PC-3 (cell line): ENCODE measurements around the gene ERVK3-1. TPM values are rescaled to one million over a fixed set of nuclear protein-coding genes. Genes with fewer than 3 reads are reported as not detected.

ENCODE experiments used
- ATAC-seq: fragments of 200-7000 bp; cut with Tn5 transposase; 2 replicates; pipeline ENCODE4 v1.9.1; 2020; ENCODE audit warnings: mild to moderate bottlenecking, moderate library complexity
- BruUV-seq: library from RNA; stranded (reverse); fragments of 400-500 nt; replicated peaks from 2 replicates; lab custom pipeline; 2021; lab: Mats Ljungman, UMichigan
- CTCF ChIA-PET: fragments of 300-600 bp; sonication (Branson Sonifier 250); formaldehyde crosslinking; loops from one replicate; lab custom pipeline; 2022; ENCODE audit warnings: antibody characterized with exemption; lab: Charles Lee
- POLR2A ChIA-PET: fragments of 300-600 bp; sonication (Branson Sonifier 250); formaldehyde crosslinking; loops from one replicate; lab custom pipeline; 2022; ENCODE audit warnings: antibody characterized with exemption; ENCODE audit not compliant: unreplicated experiment; lab: Charles Lee
- DNase-seq: peaks from one replicate; pipeline ENCODE4 v3.0.0-alpha.2; 2015
- H2AFZ ChIP-seq: fragments of 300-600 bp; sonication (generic); 2 replicates; pipeline ENCODE4 v1.6.0; 2016; ENCODE audit warnings: antibody characterized with exemption, low read length
- H3F3A ChIP-seq: fragments of 300-600 bp; sonication (generic); one replicate; pipeline ENCODE4 v1.6.0; 2017; ENCODE audit warnings: antibody characterized with exemption, low read length, control low read depth, mild to moderate bottlenecking; ENCODE audit not compliant: unreplicated experiment
- H3K27ac ChIP-seq: fragments of 300-600 bp; sonication (generic); 2 replicates; pipeline ENCODE4 v1.5.1; 2016; ENCODE audit warnings: mild to moderate bottlenecking, low read length
- H3K27me3 ChIP-seq: fragments of 300-600 bp; sonication (generic); 2 replicates; pipeline ENCODE4 v1.6.1; 2016; ENCODE audit warnings: low read length, mixed read lengths
- H3K36me3 ChIP-seq: fragments of 300-600 bp; sonication (generic); 2 replicates; pipeline ENCODE4 v1.6.1; 2016; ENCODE audit warnings: low read depth, mixed run types, low read length, mixed read lengths
- H3K4me1 ChIP-seq: fragments of 300-600 bp; sonication (generic); 2 replicates; pipeline ENCODE4 v1.5.1; 2016; ENCODE audit warnings: low read length; ENCODE audit not compliant: insufficient read depth
- H3K4me2 ChIP-seq: fragments of 300-600 bp; sonication (generic); 2 replicates; pipeline ENCODE4 v1.6.0; 2016; ENCODE audit warnings: low read length
- H3K4me3 ChIP-seq: fragments of 300-600 bp; sonication (generic); 2 replicates; pipeline ENCODE4 v1.5.1; 2016; ENCODE audit warnings: mild to moderate bottlenecking, low read length, mixed read lengths
- H3K79me2 ChIP-seq: fragments of 300-600 bp; sonication (generic); 2 replicates; pipeline ENCODE4 v1.6.1; 2017; ENCODE audit warnings: low read length, mixed read lengths
- H3K9ac ChIP-seq: fragments of 300-600 bp; sonication (generic); 2 replicates; pipeline ENCODE4 v1.6.0; 2016; ENCODE audit warnings: mild to moderate bottlenecking, low read length
- H3K9me2 ChIP-seq: fragments of 300-600 bp; sonication (generic); replicated peaks from 2 replicates; pipeline ENCODE4 v1.6.1; 2016; ENCODE audit warnings: mixed run types, low read length, mixed read lengths
- H3K9me3 ChIP-seq: fragments of 300-600 bp; sonication (generic); 2 replicates; pipeline ENCODE4 v1.6.1; 2016; ENCODE audit warnings: low read length, mixed read lengths
- H4K20me1 ChIP-seq: fragments of 300-600 bp; sonication (generic); 2 replicates; pipeline ENCODE4 v1.6.1; 2016; ENCODE audit warnings: low read length, mixed read lengths
- EZH2 ChIP-seq: fragments of 300-600 bp; sonication (generic); IDR thresholded peaks from one replicate; pipeline ENCODE4 v1.6.1; 2017; ENCODE audit warnings: antibody characterized with exemption, mild to moderate bottlenecking, low read length; ENCODE audit not compliant: unreplicated experiment
- EZH2phosphoT487 ChIP-seq: fragments of 300-600 bp; sonication (generic); IDR thresholded peaks from 2 replicates; pipeline ENCODE4 v1.6.1; 2018; ENCODE audit warnings: mild to moderate bottlenecking, antibody characterized with exemption, low read length, borderline replicate concordance
- intact Hi-C: fragments of 100-400 bp; cut with micrococcal nuclease; formaldehyde crosslinking; loops from 2 replicates; pipeline ENCODE4 v1.9.0; 2023
- total RNA-seq: library from RNA; depleted of rRNA; stranded (reverse); fragments of >200 nt; gene quantifications from 2 replicates; pipeline ENCODE4 v1.2.3, GENCODE V29; 2014
- TF ChIP-seq, protein P1 (sequence below): fragments of 300-600 bp; sonication (generic); conservative IDR thresholded peaks from 2 replicates; pipeline ENCODE4 v1.5.1; 2017; ENCODE audit warnings: antibody characterized with exemption, low read depth, mild to moderate bottlenecking, low read length

The ERVK3-1 gene
- total RNA-seq, 1 experiment from 2014 or later, result 104 TPM

DNA sequence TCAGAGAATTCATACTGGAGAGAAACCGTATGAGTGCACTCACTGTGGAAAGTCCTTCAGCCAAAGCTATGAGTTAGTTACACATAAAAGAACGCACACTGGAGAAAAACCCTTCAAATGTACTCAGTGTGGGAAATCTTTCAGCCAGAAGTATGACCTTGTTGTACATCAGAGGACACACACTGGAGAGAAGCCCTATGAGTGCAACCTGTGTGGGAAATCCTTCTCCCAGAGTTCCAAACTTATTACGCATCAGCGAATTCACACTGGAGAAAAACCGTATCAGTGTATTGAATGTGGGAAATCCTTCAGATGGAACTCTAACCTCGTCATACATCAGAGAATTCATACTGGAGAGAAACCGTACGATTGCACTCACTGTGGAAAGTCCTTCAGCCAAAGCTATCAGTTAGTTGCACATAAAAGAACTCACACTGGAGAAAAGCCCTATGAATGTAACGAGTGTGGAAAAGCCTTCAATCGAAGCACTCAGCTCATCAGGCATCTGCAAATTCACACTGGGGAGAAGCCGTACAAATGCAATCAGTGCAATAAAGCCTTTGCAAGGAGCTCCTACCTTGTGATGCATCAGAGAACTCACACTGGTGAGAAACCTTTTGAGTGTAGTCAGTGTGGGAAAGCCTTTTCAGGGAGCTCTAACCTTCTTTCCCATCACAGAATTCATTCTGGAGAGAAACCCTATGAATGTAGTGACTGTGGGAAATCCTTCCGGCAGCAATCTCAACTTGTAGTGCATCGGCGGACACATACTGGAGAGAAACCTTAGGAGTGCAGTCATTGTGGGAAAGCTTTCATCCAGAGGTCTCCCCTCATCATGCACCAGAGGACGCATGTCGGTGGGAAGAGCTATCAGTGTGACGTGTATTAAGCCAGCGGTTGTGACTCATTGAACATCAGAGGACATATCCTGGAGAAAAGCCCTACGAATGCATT, 42.9 kb upstream of the ERVK3-1 start:
- DNase-seq (peak; percentile 29), ATAC-seq (no peak)
- intact Hi-C loops, result no loop called here
- Histone ChIP-seq H3K9ac (no peak overlapping the region), H3K27me3 (no peaks in the 10 kb centered on the region), H3K9me3 (peaks cover 88% of the 10 kb centered on the region), H2AFZ (no peak overlapping the region), H3K79me2 (no peaks in the 10 kb centered on the region), H3K9me2 (no peaks in the 10 kb centered on the region), H3K27ac (no peak overlapping the region), H4K20me1 (no peaks in the 10 kb centered on the region), H3K4me3 (peak overlapping the region; percentile 29; the same call in 1 of the 2 replicates), H3K4me1 (no peaks in the 10 kb centered on the region), H3F3A (no peaks in the 10 kb centered on the region), H3K4me2 (no peak overlapping the region), H3K36me3 (peaks cover 92% of the 10 kb centered on the region)
- BruUV-seq, result no TSS peak
- TF ChIP-seq EZH2phosphoT487, result no peak
- TF ChIP-seq, protein P1, sequence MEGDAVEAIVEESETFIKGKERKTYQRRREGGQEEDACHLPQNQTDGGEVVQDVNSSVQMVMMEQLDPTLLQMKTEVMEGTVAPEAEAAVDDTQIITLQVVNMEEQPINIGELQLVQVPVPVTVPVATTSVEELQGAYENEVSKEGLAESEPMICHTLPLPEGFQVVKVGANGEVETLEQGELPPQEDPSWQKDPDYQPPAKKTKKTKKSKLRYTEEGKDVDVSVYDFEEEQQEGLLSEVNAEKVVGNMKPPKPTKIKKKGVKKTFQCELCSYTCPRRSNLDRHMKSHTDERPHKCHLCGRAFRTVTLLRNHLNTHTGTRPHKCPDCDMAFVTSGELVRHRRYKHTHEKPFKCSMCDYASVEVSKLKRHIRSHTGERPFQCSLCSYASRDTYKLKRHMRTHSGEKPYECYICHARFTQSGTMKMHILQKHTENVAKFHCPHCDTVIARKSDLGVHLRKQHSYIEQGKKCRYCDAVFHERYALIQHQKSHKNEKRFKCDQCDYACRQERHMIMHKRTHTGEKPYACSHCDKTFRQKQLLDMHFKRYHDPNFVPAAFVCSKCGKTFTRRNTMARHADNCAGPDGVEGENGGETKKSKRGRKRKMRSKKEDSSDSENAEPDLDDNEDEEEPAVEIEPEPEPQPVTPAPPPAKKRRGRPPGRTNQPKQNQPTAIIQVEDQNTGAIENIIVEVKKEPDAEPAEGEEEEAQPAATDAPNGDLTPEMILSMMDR, result no peak
- TF ChIP-seq EZH2, result no peak
- ChIA-PET POLR2A (no interaction called here), CTCF (no interaction called here)

DNA sequence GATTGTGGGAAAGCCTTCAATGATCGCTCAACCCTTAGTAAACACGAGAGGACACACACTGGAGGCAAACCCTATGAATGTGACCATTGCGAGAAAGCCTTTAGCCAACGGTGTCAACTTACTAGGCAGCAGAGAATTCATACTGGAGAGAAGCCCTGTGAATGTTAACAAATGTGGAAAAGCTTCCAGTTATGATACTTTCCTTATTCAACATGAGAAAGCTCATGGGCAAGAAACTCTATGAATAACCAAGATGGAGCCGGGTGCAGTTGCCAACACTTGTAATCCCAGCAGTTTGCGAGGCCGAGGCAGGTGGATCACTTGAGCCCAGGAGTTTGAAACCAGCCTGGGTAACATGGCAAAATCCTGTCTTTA, 42.3 kb upstream of the ERVK3-1 start:
- DNase-seq (no peak), ATAC-seq (no peak)
- CTCF ChIA-PET, result no interaction called here
- POLR2A ChIA-PET, result no interaction called here
- TF ChIP-seq, protein P1, result no peak
- TF ChIP-seq EZH2phosphoT487 (no peak), EZH2 (no peak)
- Histone ChIP-seq H3K27ac (no peak overlapping the region), H3K79me2 (no peaks in the 10 kb centered on the region), H3K4me1 (no peaks in the 10 kb centered on the region), H4K20me1 (no peaks in the 10 kb centered on the region), H3K9me3 (peaks cover 83% of the 10 kb centered on the region), H3K4me2 (no peak overlapping the region), H3K9ac (no peak overlapping the region), H3K27me3 (no peaks in the 10 kb centered on the region), H3K36me3 (peaks cover 88% of the 10 kb centered on the region), H3K9me2 (no peaks in the 10 kb centered on the region), H2AFZ (no peak overlapping the region), H3K4me3 (peak overlapping the region; percentile 29; the same call in 1 of the 2 replicates), H3F3A (no peaks in the 10 kb centered on the region)
- intact Hi-C loops, result no loop called here
- BruUV-seq, result TSS peak; percentile 23

- TF ChIP-seq EZH2phosphoT487 (no peak), EZH2 (no peak)
- TF ChIP-seq, protein P1, result no peak
Observed at GRCh38 chr19:58265100-58265499, 40.1 kb upstream of the ERVK3-1 start.

More at GRCh38 chr19:58265100-58265499, 40.1 kb upstream of the ERVK3-1 start:
- H3K4me3 ChIP-seq, result no peak overlapping the region
- H3K9me3 ChIP-seq, result peaks cover 73% of the 10 kb centered on the region
- H3K4me1 ChIP-seq, result no peaks in the 10 kb centered on the region
- no peak overlapping the region for H3K9ac ChIP-seq
- no peak overlapping the region for H3K27ac ChIP-seq
- H3K4me2 ChIP-seq, result no peak overlapping the region
- H3K9me2 ChIP-seq, result no peaks in the 10 kb centered on the region
- H3K36me3 ChIP-seq, result peaks cover 72% of the 10 kb centered on the region
- no peak for ATAC-seq
- intact Hi-C loops, result no loop called here
- ChIA-PET CTCF (no interaction called here), POLR2A (no interaction called here)
- H3F3A ChIP-seq, result no peaks in the 10 kb centered on the region
- H2AFZ ChIP-seq, result no peak overlapping the region
- H3K79me2 ChIP-seq, result no peaks in the 10 kb centered on the region
- no TSS peak for BruUV-seq
- no peaks in the 10 kb centered on the region for H4K20me1 ChIP-seq
- H3K27me3 ChIP-seq, result no peaks in the 10 kb centered on the region
- no peak for DNase-seq
